Right atrium auricular region (tissue), 2 donors: ENCODE results near the gene S100A10. TPM values are rescaled to one million over a fixed set of nuclear protein-coding genes. Genes with fewer than 3 reads are reported as not detected.
A peak's percentile ranks its signal among the peaks of the same experiment; 100 is the strongest.

Source experiments
- DNase-seq: peaks from one replicate; pipeline ENCODE4 v3.0.0-alpha.2; 2019; ENCODE audit warnings: low spot score
- H3K27ac ChIP-seq, 2 donors: fragments of 200-600 bp; sonication (generic); 1 replicate in 1 of 2; 2 replicates in 1 of 2; pipeline ENCODE4 v1.5.1; 2016 to 2019
- H3K27me3 ChIP-seq, 2 donors: fragments of 200-600 bp; sonication (generic); one replicate each; pipeline versions ENCODE4 v1.5.1 to v1.6.0; 2017 to 2019
- H3K36me3 ChIP-seq: fragments of 200-600 bp; sonication (generic); one replicate; pipeline ENCODE4 v1.5.1; 2016
- H3K4me1 ChIP-seq, 2 donors: fragments of 200-600 bp; sonication (generic); one replicate each; pipeline versions ENCODE4 v1.5.1 to v1.6.0; 2017 to 2019
- H3K4me3 ChIP-seq, 2 donors: fragments of 200-600 bp; sonication (generic); 1 replicate in 1 of 2; 2 replicates in 1 of 2; pipeline ENCODE4 v1.5.1; 2017 to 2019; ENCODE audit warnings: mild to moderate bottlenecking in 1 of 2, moderate library complexity in 1 of 2
- H3K9me3 ChIP-seq, 2 donors: fragments of 200-600 bp; sonication (generic); one replicate each; pipeline ENCODE4 v1.5.1; 2019
- CTCF ChIP-seq, 2 donors: fragments of 200-600 bp; sonication (generic); IDR thresholded peaks; one replicate each; pipeline ENCODE4 v1.5.1; 2019; ENCODE audit warnings: antibody characterized with exemption in 2 of 2
- total RNA-seq, 2 donors: library from RNA; depleted of rRNA; stranded (reverse); fragments of >200 nt; gene quantifications; one replicate each; pipeline ENCODE4 v1.1.0, GENCODE V29; 2016

S100A10 gene
- total RNA-seq, 2 donors from 2014 or later: 75.2 to 116 TPM

- peaks cover 24% of the 10 kb centered on the region for H3K36me3 ChIP-seq
- H3K4me3 ChIP-seq: peak overlapping the region in 1 of 2 donors; percentile 0
These were observed 4.3 kb downstream of the S100A10 start for GRCh38 chr1:151989211-151989862.

GRCh38 chr1:151988405-151988923, 5.2 kb downstream of the S100A10 start:
- Histone ChIP-seq H3K9me3 (no peaks in the 10 kb centered on the region), H3K4me3 (no peak overlapping the region), H3K4me1 (peaks cover 4 to 65% of the 10 kb centered on the region in 2 donors), H3K27ac (peak overlapping the region; percentile 43 to 96), H3K36me3 (peaks cover 33% of the 10 kb centered on the region), H3K27me3 (no peaks in the 10 kb centered on the region)
- DNase-seq: no peak
- no peak for TF ChIP-seq CTCF (IDR thresholded peaks at IDR 0.05)

More at GRCh38 chr1:151989211-151989862, 4.3 kb downstream of the S100A10 start:
- H3K9me3 ChIP-seq: no peaks in the 10 kb centered on the region
- peak overlapping the region; percentile 43 to 96 for H3K27ac ChIP-seq
- no peaks in the 10 kb centered on the region for H3K27me3 ChIP-seq
- peak; percentile 88 for DNase-seq
- peaks cover 4 to 62% of the 10 kb centered on the region in 2 donors for H3K4me1 ChIP-seq
- no peak for TF ChIP-seq CTCF (IDR thresholded peaks at IDR 0.05)

- Histone ChIP-seq H3K4me3 (no peak overlapping the region), H3K27ac (no peak overlapping the region), H3K9me3 (no peaks in the 10 kb centered on the region), H3K27me3 (no peaks in the 10 kb centered on the region), H3K36me3 (peaks cover 50% of the 10 kb centered on the region), H3K4me1 (peaks cover 4 to 57% of the 10 kb centered on the region in 2 donors)
- no peak for DNase-seq
- TF ChIP-seq CTCF (IDR thresholded peaks at IDR 0.05): no peak
These were observed 7.0 kb downstream of the S100A10 start for GRCh38 chr1:151986501-151987190.

- Histone ChIP-seq H3K27ac (no peak overlapping the region), H3K4me1 (peaks cover 4 to 57% of the 10 kb centered on the region in 2 donors), H3K9me3 (no peaks in the 10 kb centered on the region), H3K27me3 (no peaks in the 10 kb centered on the region), H3K36me3 (peaks cover 59% of the 10 kb centered on the region), H3K4me3 (no peak overlapping the region)
- no peak for DNase-seq
- no peak for TF ChIP-seq CTCF (IDR thresholded peaks at IDR 0.05)
These were observed 7.9 kb downstream of the S100A10 start for GRCh38 chr1:151985768-151986167.

- Histone ChIP-seq H3K4me1 (peaks cover 4 to 57% of the 10 kb centered on the region in 2 donors), H3K9me3 (no peaks in the 10 kb centered on the region), H3K36me3 (peaks cover 61% of the 10 kb centered on the region)
These were observed 8.4 kb downstream of the S100A10 start for GRCh38 chr1:151985270-151985669.

More at GRCh38 chr1:151985270-151985669, 8.4 kb downstream of the S100A10 start:
- Histone ChIP-seq H3K4me3 (no peak overlapping the region), H3K27ac (no peak overlapping the region), H3K27me3 (no peaks in the 10 kb centered on the region)
- DNase-seq: no peak
- TF ChIP-seq CTCF (IDR thresholded peaks at IDR 0.05): no peak
